ENCODE measurements around the gene CD28. TPM values are rescaled to one million over a fixed set of nuclear protein-coding genes. Genes with fewer than 3 reads are reported as not detected.

Gene CD28
- total RNA-seq, 2 experiments from 2014 or later: 128 to 130 TPM

GRCh38 chr2:203737360-203737759, 30.9 kb downstream of the CD28 start:
- Histone ChIP-seq H3K4me1 (ENCODE audit: insufficient read depth, low read length) (peaks cover 78% of the 10 kb centered on the region), H3K27me3 (ENCODE audit: control insufficient read depth in 1 of 2, insufficient read depth in 2 of 2, low read length in 2 of 2) (no peaks in the 10 kb centered on the region), H3K27ac (ENCODE audit: low read depth in 1 of 2, low read length in 2 of 2) (peak overlapping the region; percentile 66 to 79), H3K36me3 (ENCODE audit: insufficient read depth, low read length) (peaks cover 57% of the 10 kb centered on the region), H3K4me3 (ENCODE audit: low read length) (no peak overlapping the region), H3K9me3 (ENCODE audit: control insufficient read depth in 1 of 2, insufficient read depth in 1 of 2, low read length in 2 of 2) (no peaks in the 10 kb centered on the region)
- Mint-ChIP-seq H3K9me3 (no peaks in the 10 kb centered on the region), H3K27me3 (no peaks in the 10 kb centered on the region), H3K4me1 (ENCODE audit: low read depth) (peaks cover 95% of the 10 kb centered on the region), H3K4me3 (peak overlapping the region; percentile 18), H3K27ac (peak overlapping the region; percentile 87), H3K36me3 (ENCODE audit: low read depth) (peaks cover 89% of the 10 kb centered on the region)
- no peak for ATAC-seq (ENCODE audit: poor library complexity)
- no peak for DNase-seq
- CTCF ChIA-PET: interaction anchor here (1.3 to 1.5 kb wide), 3 partner anchors 17 to 45 kb away, joined by 3 to 5 read pairs (median 3); no protein-coding TSS in a partner anchor
- POLR2A ChIA-PET: interaction anchor here (0.6 to 11.9 kb wide), 3 partner anchors 12 to 42 kb away, joined by 4 to 621 read pairs (median 52); partner anchors contain the start of gene CD28
- intact Hi-C loops (cut with DNase I, micrococcal nuclease): loop anchor here in 1 of 2 experiments (2.0 to 5.0 kb wide), 2 partner anchors 15 to 1135 kb away; no protein-coding TSS in a partner anchor
- TF ChIP-seq, protein P1, sequence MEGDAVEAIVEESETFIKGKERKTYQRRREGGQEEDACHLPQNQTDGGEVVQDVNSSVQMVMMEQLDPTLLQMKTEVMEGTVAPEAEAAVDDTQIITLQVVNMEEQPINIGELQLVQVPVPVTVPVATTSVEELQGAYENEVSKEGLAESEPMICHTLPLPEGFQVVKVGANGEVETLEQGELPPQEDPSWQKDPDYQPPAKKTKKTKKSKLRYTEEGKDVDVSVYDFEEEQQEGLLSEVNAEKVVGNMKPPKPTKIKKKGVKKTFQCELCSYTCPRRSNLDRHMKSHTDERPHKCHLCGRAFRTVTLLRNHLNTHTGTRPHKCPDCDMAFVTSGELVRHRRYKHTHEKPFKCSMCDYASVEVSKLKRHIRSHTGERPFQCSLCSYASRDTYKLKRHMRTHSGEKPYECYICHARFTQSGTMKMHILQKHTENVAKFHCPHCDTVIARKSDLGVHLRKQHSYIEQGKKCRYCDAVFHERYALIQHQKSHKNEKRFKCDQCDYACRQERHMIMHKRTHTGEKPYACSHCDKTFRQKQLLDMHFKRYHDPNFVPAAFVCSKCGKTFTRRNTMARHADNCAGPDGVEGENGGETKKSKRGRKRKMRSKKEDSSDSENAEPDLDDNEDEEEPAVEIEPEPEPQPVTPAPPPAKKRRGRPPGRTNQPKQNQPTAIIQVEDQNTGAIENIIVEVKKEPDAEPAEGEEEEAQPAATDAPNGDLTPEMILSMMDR (IDR thresholded peaks at IDR 0.05): no peak

DNA sequence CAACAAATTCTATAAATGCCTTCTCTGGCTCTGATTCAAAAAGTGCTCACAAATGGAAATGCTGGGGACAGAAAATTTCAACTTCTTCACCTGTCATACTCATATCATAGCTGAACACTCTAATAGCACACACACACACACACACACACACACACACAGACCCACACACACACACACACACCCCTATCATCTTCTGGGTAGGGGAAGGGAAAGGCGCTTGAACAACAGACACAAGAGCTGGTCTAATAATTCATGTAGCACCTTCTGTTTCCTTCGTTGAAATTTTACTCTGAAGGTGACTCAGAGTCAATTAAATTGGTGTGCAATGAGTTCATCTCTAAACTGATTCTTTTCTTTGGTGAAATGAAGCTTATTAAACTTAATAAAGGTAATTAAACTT, 32.9 kb downstream of the CD28 start:
- Histone ChIP-seq H3K36me3 (ENCODE audit: insufficient read depth, low read length) (peaks cover 37% of the 10 kb centered on the region), H3K4me1 (ENCODE audit: insufficient read depth, low read length) (peaks cover 82% of the 10 kb centered on the region), H3K4me3 (ENCODE audit: low read length) (no peak overlapping the region), H3K9me3 (ENCODE audit: control insufficient read depth in 1 of 2, insufficient read depth in 1 of 2, low read length in 2 of 2) (no peaks in the 10 kb centered on the region), H3K27ac (ENCODE audit: low read depth in 1 of 2, low read length in 2 of 2) (peak overlapping the region; percentile 66 to 79), H3K27me3 (ENCODE audit: control insufficient read depth in 1 of 2, insufficient read depth in 2 of 2, low read length in 2 of 2) (no peaks in the 10 kb centered on the region)
- ATAC-seq (ENCODE audit: poor library complexity) (no peak), DNase-seq (peak in 5 of 14 experiments; percentile 20 to 54 (median 49))
- Mint-ChIP-seq H3K27ac (peak overlapping the region; percentile 87), H3K36me3 (ENCODE audit: low read depth) (peaks cover 74% of the 10 kb centered on the region), H3K4me1 (ENCODE audit: low read depth) (peaks cover 88% of the 10 kb centered on the region), H3K27me3 (no peaks in the 10 kb centered on the region), H3K4me3 (peak overlapping the region; percentile 35), H3K9me3 (no peaks in the 10 kb centered on the region)
- intact Hi-C loops (cut with DNase I, micrococcal nuclease): loop anchor here in 1 of 2 experiments (5.0 kb wide), 1 partner anchor 1133 kb away; no protein-coding TSS in a partner anchor
- CTCF ChIA-PET: interaction anchor here (0.9 to 2.4 kb wide), 5 partner anchors 10 to 76 kb away, joined by 4 to 19 read pairs (median 8); partner anchors contain the start of gene CD28
- POLR2A ChIA-PET: interaction anchor here (1.2 to 11.9 kb wide), 12 partner anchors 9 to 205 kb away, joined by 4 to 621 read pairs (median 10); partner anchors contain the start of genes CD28, CTLA4 and RAPH1
- TF ChIP-seq, protein P1 (IDR thresholded peaks at IDR 0.05): no peak

DNA sequence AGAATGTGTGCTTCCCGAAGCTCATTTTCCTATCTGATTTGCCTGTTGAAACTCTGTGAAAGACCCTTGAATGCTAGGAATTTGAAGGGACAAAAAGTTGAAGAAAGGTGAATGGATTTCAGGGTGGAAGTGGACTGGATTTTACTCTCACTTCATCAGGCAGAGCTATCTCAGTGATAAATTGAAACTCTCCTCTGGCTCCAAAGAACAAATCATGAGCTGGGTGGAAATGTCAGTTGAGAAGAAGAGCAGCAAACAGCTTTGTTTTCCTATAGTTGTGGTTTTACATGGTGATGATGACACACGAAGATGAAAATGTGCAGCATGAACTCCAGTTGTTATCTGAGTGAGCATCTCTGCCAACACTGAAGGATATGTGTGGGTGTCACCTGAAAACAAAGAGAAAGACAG, 34.4 kb downstream of the CD28 start:
- ChIA-PET CTCF (interaction anchor here (0.8 to 2.4 kb wide), 15 partner anchors 8 to 117 kb away, joined by 3 to 19 read pairs (median 4); partner anchors contain the start of gene CD28), POLR2A (interaction anchor here (0.5 to 11.9 kb wide), 41 partner anchors 9 to 1105 kb away, joined by 3 to 621 read pairs (median 5); partner anchors contain the start of genes CD28, CTLA4, RAPH1 and WDR12)
- TF ChIP-seq, protein P1 (IDR thresholded peaks at IDR 0.05): no peak
- H3K4me1 ChIP-seq (ENCODE audit: insufficient read depth, low read length): peaks cover 76% of the 10 kb centered on the region
- no peaks in the 10 kb centered on the region for H3K27me3 ChIP-seq (ENCODE audit: control insufficient read depth in 1 of 2, insufficient read depth in 2 of 2, low read length in 2 of 2)
- ATAC-seq (ENCODE audit: poor library complexity) (peak; percentile 86), DNase-seq (peak in 7 of 14 experiments; percentile 31 to 89 (median 55))
- no peaks in the 10 kb centered on the region for H3K27me3 Mint-ChIP-seq
- H3K9me3 ChIP-seq (ENCODE audit: control insufficient read depth in 1 of 2, insufficient read depth in 1 of 2, low read length in 2 of 2): no peaks in the 10 kb centered on the region
- H3K27ac Mint-ChIP-seq: peak overlapping the region; percentile 87
- H3K4me3 ChIP-seq (ENCODE audit: low read length): peak overlapping the region; percentile 1
- peaks cover 22% of the 10 kb centered on the region for H3K36me3 ChIP-seq (ENCODE audit: insufficient read depth, low read length)
- peaks cover 79% of the 10 kb centered on the region for H3K4me1 Mint-ChIP-seq (ENCODE audit: low read depth)
- no peaks in the 10 kb centered on the region for H3K9me3 Mint-ChIP-seq
- peak overlapping the region; percentile 66 to 79 for H3K27ac ChIP-seq (ENCODE audit: low read depth in 1 of 2, low read length in 2 of 2)
- H3K36me3 Mint-ChIP-seq (ENCODE audit: low read depth): peaks cover 64% of the 10 kb centered on the region
- peak overlapping the region; percentile 70 for H3K4me3 Mint-ChIP-seq
- intact Hi-C loops (cut with DNase I, micrococcal nuclease): loop anchor here (1.0 to 10.0 kb wide), 9 partner anchors 9 to 1096 kb away; partner anchors contain the start of gene CD28 (in 2 of the 2)

Data from CD4-positive, alpha-beta T cell (primary cell).